Esophagus squamous epithelium (tissue), 4 donors: ENCODE measurements around the gene TMEM131L.

Experiments used
- POLR2A ChIP-seq, 4 donors: fragments of 450-650 bp; IDR thresholded peaks; one replicate each; pipeline ENCODE4 v1.6.1; 2017; ENCODE audit warnings: antibody characterized with exemption in 4 of 4, mild to moderate bottlenecking in 4 of 4, moderate library complexity in 3 of 4
- TF ChIP-seq, protein P1 (sequence below), 6 experiments: fragments of 450-650 bp in 4 of 6; fragments of 200-600 bp in 2 of 6; sonication (generic) in 2 of 6; IDR thresholded peaks; one replicate each; pipeline ENCODE4 v1.5.1; 2016 to 2019; ENCODE audit warnings: antibody characterized with exemption in 6 of 6, mild to moderate bottlenecking in 4 of 6, moderate library complexity in 4 of 6

DNA sequence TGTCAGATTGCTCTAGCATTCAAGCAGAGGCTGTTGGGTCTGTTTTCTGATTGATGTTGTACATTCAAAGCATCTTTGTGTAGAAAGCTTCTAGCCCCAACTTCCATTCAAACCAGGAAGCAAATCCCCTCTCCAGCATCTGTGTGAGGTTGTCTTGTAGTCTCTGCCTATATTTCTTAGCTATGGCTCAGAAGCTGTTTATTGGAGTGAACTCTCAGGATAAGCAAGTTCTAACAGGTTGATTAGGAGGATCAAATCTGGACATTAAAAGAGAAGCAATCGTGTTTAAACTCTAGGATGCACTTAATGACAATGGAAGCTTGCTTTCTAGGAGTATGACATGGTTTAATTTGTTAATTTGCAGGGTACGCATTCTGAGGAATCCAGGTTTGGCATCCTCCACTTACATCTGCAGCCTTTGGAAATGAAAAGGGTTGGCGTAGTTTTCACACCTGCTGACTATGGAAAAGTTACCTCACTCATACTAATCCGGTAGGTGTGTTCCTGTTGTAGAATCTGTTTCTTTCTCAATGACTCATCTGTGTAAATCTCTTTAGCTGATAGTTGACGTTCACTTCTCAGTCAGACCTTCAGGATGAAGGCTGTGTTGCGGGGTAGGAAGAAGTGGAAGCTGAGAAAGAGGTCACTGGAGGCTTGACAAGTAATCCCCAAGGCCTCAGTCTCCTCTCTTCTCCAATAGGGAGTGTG lies 129.9 kb downstream of the TMEM131L start:
- TF ChIP-seq, protein P1, sequence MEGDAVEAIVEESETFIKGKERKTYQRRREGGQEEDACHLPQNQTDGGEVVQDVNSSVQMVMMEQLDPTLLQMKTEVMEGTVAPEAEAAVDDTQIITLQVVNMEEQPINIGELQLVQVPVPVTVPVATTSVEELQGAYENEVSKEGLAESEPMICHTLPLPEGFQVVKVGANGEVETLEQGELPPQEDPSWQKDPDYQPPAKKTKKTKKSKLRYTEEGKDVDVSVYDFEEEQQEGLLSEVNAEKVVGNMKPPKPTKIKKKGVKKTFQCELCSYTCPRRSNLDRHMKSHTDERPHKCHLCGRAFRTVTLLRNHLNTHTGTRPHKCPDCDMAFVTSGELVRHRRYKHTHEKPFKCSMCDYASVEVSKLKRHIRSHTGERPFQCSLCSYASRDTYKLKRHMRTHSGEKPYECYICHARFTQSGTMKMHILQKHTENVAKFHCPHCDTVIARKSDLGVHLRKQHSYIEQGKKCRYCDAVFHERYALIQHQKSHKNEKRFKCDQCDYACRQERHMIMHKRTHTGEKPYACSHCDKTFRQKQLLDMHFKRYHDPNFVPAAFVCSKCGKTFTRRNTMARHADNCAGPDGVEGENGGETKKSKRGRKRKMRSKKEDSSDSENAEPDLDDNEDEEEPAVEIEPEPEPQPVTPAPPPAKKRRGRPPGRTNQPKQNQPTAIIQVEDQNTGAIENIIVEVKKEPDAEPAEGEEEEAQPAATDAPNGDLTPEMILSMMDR (IDR thresholded peaks at IDR 0.05): no peak
- no peak for TF ChIP-seq POLR2A (IDR thresholded peaks at IDR 0.05)
